ENCODE measurements around the gene DVL3.

DVL3 gene

GRCh38 chr3:184142199-184142598 lies 13.0 kb upstream of the DVL3 start:
- TF ChIP-seq CTCF (IDR thresholded peaks at IDR 0.05; ENCODE audit: insufficient read depth, low read depth, low read length, missing control alignments) = no peak

GRCh38 chr3:184143327-184143726 lies 11.8 kb upstream of the DVL3 start:
- no peak overlapping the region for H3K4me3 ChIP-seq (ENCODE audit: low read length)
- TF ChIP-seq CTCF (IDR thresholded peaks at IDR 0.05; ENCODE audit: insufficient read depth, low read depth, low read length, missing control alignments) = no peak
- no peak for DNase-seq (ENCODE audit: low read depth)

More at GRCh38 chr3:184142199-184142598, 13.0 kb upstream of the DVL3 start:
- DNase-seq (ENCODE audit: low read depth) = no peak
- no peak overlapping the region for H3K4me3 ChIP-seq (ENCODE audit: low read length)

- H3K4me3 ChIP-seq (ENCODE audit: low read length) = no peak overlapping the region
- TF ChIP-seq CTCF (IDR thresholded peaks at IDR 0.05; ENCODE audit: insufficient read depth, low read depth, low read length, missing control alignments) = no peak
- no peak for DNase-seq (ENCODE audit: low read depth)
Observed at GRCh38 chr3:184144505-184144904, 10.7 kb upstream of the DVL3 start.

GRCh38 chr3:184145111-184145524 lies 10.1 kb upstream of the DVL3 start:
- no peak overlapping the region for H3K4me3 ChIP-seq (ENCODE audit: low read length)
- peak; percentile 87 for DNase-seq (ENCODE audit: low read depth)
- peak; percentile 72 for TF ChIP-seq CTCF (IDR thresholded peaks at IDR 0.05; ENCODE audit: insufficient read depth, low read depth, low read length, missing control alignments)

DNA sequence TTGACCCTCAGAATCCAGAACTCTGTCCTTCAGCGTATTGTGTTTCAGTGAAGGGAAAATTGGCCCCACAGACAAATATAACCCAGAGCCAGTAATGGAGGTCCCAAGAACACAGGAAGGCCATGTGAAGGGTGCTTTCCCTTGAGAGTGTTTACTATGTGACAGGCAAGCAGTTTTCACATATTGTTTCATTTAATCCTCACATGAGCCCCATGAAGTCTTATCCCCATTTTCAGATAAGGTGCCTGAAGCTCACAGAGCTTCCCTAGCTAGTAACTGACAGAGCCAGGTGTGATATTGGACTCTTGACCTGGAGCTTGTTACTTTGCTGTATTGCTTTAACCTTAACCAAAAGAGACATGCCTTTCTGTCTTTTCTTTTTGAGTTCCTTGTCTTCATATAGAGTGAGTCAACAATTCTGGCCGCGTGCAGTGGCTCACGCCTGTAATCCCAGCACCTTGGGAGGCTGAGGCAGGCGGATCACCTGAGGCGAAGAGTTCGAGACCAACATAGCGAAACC lies 9.4 kb upstream of the DVL3 start:
- no peak overlapping the region for H3K4me3 ChIP-seq (ENCODE audit: low read length)
- DNase-seq (ENCODE audit: low read depth) = no peak
- TF ChIP-seq CTCF (IDR thresholded peaks at IDR 0.05; ENCODE audit: insufficient read depth, low read depth, low read length, missing control alignments) = no peak

DNA sequence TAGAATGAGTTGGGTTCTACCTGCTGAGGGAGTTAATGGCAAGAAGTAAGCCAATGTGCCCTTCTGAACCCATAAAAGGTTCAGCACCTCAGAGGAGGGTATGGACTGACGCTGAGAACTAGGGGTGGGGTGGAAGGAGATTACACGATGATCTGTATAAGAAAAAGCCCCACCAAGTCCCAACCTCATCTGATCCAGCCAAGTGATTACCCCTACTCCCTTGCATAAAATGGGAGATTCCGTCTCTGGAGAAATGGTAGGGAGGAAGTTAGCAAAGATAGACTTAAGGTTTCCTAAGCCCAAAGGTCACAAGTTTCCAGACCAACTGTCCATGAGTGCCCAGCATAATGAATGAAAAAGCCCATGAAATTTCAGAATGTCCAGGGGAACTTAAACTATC lies 7.1 kb upstream of the DVL3 start:
- H3K4me3 ChIP-seq (ENCODE audit: low read length) = no peak overlapping the region
- no peak for DNase-seq (ENCODE audit: low read depth)
- TF ChIP-seq CTCF (IDR thresholded peaks at IDR 0.05; ENCODE audit: insufficient read depth, low read depth, low read length, missing control alignments) = no peak

- no peak for DNase-seq (ENCODE audit: low read depth)
- H3K4me3 ChIP-seq (ENCODE audit: low read length) = no peak overlapping the region
- TF ChIP-seq CTCF (IDR thresholded peaks at IDR 0.05; ENCODE audit: insufficient read depth, low read depth, low read length, missing control alignments) = no peak
Observed at GRCh38 chr3:184149123-184149522, 6.1 kb upstream of the DVL3 start.

Measured in epithelial cell of esophagus (primary cell).